Stimulated activated CD4-positive, alpha-beta T cell treated with anti-CD3 and anti-CD28 coated beads, Interleukin-4, amount 100 ng/mL, for 24 hours (primary cell): Measurements from ENCODE around the gene IGSF6.
"Not testable (repeated sequence)": the region's sequence is repeated elsewhere in the genome, so short reads cannot be mapped to it uniquely, and the experiment has no call there.

Source experiments
- DNase-seq: peaks from one replicate; pipeline ENCODE4 v3.0.0-alpha.2; 2020

Gene IGSF6

DNA sequence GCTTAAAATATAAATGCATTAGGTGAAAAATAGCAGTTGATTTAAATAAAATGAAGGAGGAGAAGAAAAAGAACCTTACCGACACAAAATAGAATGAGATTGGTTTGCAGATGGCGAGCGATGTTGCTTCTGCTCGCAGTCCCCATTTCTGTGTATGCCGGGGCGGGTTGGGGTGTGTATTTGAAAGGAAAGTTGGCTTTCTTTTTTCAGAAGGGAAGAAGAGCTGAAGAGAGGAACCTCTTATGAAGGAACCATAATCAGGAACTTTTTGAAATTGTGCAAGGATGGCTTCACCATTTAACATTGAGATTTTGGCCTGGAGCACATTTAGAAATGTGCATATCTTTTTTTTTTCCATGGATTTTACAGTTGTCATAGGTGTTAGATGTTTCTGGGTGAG is at the start of gene IGSF6:
IGSF6 (minus strand) TSS at position 156 of the 400 bp plus-strand sequence; CDS start at position 146, 10 bp downstream.
- no peak for DNase-seq

GRCh38 chr16:21701271-21701670 is 48.9 kb upstream of the IGSF6 start:
- no peak for DNase-seq

- no peak for DNase-seq
These were observed 46.0 kb upstream of the IGSF6 start for GRCh38 chr16:21698169-21699032.

DNA sequence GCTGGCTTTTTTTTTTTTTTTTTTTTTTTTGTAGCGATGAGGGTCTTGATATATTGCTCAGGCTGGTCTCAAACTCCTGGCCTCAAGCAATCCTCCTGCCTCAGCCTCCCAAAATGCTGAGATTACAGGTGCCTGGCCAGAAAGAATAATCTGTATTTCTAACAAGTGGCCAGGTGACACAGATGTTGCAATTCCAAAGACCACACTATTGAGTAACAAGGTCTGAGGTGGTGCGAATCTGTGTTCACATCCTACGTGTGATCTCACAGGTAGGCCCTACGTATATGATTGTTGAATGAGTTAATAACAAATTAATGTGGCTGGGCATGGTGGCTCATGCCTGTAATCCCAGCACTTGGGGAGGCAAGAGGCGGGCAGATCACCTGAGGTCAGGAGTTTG is 44.6 kb upstream of the IGSF6 start:
- no peak for DNase-seq

DNA sequence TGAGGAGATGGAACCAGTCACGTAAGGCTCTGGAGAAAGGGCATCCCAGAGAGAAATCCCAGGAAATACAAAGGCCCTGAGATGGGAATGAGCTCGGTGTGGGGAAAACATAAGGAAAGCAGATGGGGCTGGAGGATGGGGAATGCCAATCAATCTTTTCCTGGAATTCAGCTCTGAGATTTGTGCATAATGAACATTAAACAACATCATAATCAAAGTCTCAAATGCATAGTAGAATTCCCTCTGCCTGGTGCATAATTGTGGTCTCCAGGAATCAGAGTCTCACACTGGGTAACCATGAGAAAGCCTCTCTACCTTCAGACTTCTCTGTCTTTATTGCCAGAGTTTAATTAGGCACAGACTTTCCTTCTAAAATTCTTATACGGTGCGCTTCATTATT is 42.2 kb upstream of the IGSF6 start:
- DNase-seq: no peak

DNA sequence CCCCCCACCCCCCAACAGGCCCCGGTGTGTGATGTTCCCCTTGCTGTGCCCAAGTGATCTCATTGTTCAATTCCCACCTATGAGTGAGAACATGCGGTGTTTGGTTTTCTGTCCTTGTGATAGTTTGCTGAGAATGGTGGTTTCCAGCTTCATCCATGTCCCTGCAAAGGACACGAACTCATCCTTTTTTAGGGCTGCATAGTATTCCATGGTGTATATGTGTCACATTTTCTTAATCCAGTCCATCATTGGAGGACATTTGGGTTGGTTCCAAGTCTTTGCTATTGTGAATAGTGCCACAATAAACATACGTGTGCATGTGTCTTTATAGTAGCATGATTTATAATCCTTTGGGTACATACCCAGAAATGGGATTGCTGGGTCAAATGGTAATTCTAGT is 38.6 kb upstream of the IGSF6 start:
- DNase-seq: not testable (repeated sequence)

- DNase-seq: no peak
These were observed 36.7 kb upstream of the IGSF6 start for GRCh38 chr16:21689107-21689506.

DNA sequence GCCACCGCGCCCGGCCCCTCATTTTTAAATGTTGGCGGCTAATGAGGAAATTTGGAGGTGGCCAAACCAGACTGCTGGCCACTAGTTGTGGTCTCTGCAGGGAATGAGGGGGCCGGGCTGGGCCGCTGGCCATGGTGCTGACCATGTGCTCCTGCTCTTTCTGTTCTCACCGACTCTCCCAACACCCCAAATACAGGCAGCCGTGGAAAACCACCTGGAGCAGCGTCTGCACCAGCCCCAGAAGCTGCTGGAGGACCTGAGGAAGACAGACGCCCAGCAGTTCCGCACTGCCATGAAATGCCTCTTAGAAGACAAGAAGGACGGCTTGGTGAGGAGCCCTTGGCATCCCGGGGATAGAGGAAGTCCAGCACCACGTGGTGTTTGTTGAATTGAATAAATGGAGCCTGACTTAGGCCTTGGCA is 32.6 kb upstream of the IGSF6 start:
- no peak for DNase-seq

DNA sequence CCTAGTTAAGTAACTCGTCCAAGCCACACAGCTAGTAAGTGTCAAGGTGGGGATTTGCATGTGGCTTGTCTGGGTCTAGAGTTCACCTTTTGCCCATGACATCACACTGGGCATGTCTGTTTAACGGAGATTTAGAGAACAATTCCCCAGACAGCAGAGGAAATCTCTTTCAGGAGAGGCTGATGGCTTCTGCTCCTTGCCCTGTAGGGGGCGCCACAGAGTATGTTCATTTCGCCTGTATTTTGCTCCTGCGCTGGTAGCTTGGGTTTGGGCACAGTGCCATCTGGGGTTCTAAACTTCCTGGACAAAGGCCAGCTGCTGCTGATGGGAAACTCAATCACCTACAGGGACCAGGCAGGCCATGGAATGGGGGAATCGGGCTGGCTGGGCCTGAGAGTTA is 31.8 kb upstream of the IGSF6 start:
- peak; percentile 27 for DNase-seq

GRCh38 chr16:21683184-21683583 is 30.8 kb upstream of the IGSF6 start:
- no peak for DNase-seq

DNA sequence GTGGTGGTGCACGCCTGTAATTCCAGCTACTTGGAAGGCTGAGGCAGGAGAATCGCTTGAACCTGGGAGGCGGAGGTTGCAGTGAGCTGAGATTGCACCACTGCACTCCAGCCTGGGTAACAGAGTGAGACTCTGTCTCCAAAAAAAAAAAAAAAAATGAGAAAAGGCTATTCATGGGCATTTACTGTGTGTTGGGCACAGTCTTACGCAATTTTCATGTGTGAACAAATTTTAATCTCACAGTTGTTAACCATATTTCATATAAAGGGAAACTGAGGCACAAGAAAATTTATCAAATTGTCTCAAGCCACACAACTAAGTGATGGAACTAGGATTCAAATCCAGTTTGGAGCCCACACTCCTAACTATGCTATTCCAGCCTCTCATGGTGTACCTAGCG is 28.3 kb upstream of the IGSF6 start:
- not testable (repeated sequence) for DNase-seq

- DNase-seq: not testable (repeated sequence)
These were observed 22.0 kb upstream of the IGSF6 start for GRCh38 chr16:21674456-21674855.

DNA sequence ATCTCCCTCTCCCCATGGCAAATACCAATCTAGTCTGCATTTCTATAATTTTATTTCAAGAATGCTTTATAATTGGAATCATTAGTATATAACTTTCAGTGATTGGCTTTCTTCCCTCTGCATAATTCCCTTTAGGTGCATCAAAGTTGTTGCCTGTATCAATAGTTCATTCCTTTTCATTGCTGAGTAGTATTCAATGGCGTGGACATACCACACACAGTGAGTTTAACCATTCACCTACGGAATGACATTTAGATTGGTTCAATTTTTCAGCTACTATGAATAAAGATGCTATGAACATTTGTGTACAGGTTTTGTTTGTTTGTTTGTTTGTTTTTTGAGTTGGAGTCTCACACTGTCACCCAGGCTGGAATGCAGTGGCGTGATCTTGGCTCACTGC is 21.1 kb upstream of the IGSF6 start:
- DNase-seq: no peak

DNA sequence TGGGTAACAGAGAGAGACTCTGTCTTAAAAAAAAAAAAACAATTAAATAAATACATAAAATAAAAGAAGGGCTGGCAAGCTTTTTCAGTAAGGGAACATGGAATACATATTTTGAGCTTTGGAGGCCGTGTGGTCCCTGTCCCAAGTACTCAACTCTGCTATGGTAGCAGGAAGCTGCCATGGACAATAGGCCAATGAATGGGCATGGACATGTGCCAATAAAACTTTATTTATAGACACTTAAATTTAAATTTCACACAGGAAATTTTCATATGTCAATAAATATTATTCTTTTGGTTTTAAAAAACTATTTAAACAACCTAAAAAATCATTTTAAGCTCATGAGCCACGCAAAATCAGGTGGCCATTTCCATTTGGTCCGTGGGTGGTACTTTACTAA is 15.2 kb upstream of the IGSF6 start:
- DNase-seq: no peak

- no peak for DNase-seq
These were observed 14.4 kb upstream of the IGSF6 start for GRCh38 chr16:21666772-21667171.

GRCh38 chr16:21664801-21665492 is 12.5 kb upstream of the IGSF6 start:
- DNase-seq: no peak

- no peak for DNase-seq
These were observed 11.7 kb upstream of the IGSF6 start, which contains the start of gene OTOA for GRCh38 chr16:21663889-21664647. TSS of gene OTOA (plus strand) at chr16:21663968. CDS start at chr16:21678515, 14,547 bp downstream.

- DNase-seq: no peak
These were observed 6.7 kb upstream of the IGSF6 start for GRCh38 chr16:21659124-21659523.

- peak; percentile 52 for DNase-seq
These were observed 4.7 kb upstream of the IGSF6 start for GRCh38 chr16:21656795-21657768.

DNA sequence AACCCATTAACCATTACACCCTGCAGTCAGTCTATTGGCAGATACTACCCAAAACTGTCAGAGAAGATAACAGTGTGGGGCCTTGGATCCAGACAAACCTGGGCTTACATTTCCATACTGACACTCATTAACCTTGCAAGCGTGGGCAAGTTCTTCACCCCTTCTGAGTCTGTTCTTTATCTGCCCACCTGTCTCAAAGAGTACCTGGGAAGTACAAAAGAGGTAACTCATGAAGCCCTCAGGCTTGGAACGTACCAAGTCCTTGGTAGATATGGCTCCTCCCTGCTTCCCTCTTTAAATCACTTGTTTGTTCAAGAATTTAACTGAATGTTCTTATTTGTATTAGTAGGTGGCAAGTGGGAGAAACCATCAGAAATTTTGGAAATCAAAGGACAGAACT is 2.5 kb upstream of the IGSF6 start:
- no peak for DNase-seq

GRCh38 chr16:21654466-21654865 is 2.1 kb upstream of the IGSF6 start:
- DNase-seq: no peak

- DNase-seq: no peak
These were observed 1.2 kb upstream of the IGSF6 start for GRCh38 chr16:21653571-21653970.
